ENCODE results near the gene OR51B6. TPM values are rescaled to one million over a fixed set of nuclear protein-coding genes. Genes with fewer than 3 reads are reported as not detected.

The OR51B6 gene
- total and polyA plus RNA-seq, 9 of the 15 experiments (the other 6 are each of a cell fraction or from before 2014, with no cell fraction given): 0.06 to 0.97 TPM; not detected in 7

DNA sequence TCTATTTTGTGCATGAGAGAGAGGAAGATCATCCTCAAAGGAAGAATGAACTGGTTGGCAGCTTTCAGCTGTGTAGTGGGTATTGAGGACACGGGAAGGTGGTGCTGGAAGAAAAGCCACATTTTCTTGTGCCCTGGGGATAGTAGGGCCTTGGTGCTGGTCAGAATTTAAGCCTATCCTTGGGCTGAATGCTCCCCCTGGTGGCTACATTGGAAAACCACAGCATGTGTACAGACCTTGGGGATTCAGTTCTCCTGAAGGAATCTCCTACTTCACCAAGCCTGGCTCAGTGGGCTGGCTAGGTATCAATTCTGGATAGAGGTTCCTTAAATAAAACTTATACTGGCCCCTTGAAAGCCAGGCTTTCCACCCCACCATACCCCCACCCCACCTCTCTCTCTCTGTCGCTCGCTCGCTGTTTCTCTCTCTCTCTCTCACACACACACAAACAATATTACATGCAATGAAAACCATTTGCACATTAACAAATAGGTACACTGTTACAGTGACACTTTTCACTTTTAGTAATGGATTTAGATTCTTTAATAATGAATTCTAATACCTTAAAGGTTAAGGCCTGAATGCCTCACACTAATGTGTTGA lies 29.5 kb downstream of the OR51B6 start (continued):
- TF ChIP-seq SRF (CRISPR knock-in tag; IDR thresholded peaks at IDR 0.05): no peak
- TF ChIP-seq, protein P1, sequence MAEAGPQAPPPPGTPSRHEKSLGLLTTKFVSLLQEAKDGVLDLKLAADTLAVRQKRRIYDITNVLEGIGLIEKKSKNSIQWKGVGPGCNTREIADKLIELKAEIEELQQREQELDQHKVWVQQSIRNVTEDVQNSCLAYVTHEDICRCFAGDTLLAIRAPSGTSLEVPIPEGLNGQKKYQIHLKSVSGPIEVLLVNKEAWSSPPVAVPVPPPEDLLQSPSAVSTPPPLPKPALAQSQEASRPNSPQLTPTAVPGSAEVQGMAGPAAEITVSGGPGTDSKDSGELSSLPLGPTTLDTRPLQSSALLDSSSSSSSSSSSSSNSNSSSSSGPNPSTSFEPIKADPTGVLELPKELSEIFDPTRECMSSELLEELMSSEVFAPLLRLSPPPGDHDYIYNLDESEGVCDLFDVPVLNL (CRISPR knock-in tag; IDR thresholded peaks at IDR 0.05; ENCODE audit: low read depth): no peak
- no peak for TF ChIP-seq SNRNP70 (optimal IDR thresholded peaks at IDR 0.05; ENCODE audit: low read depth, low read length)
- TF ChIP-seq ZNF583 (CRISPR knock-in tag; IDR thresholded peaks at IDR 0.05): no peak
- peak; percentile 71 to 73 for TF ChIP-seq RAD21 (CRISPR knock-in tag; conservative IDR thresholded peaks at IDR 0.05 in 1 of 2, IDR thresholded peaks at IDR 0.05 in 1 of 2)
- no peak for TF ChIP-seq KAT7 (CRISPR knock-in tag; IDR thresholded peaks at IDR 0.05; ENCODE audit: borderline replicate concordance)
- no peak for TF ChIP-seq CGGBP1 (CRISPR knock-in tag; IDR thresholded peaks at IDR 0.05)
- TF ChIP-seq TSC22D4 (tag; IDR thresholded peaks at IDR 0.05): no peak
- no peak for TF ChIP-seq EHMT2 (IDR thresholded peaks at IDR 0.05)
- TF ChIP-seq ZNF644 (tag; IDR thresholded peaks at IDR 0.05; ENCODE audit: low read depth): no peak
- TF ChIP-seq, protein P2, sequence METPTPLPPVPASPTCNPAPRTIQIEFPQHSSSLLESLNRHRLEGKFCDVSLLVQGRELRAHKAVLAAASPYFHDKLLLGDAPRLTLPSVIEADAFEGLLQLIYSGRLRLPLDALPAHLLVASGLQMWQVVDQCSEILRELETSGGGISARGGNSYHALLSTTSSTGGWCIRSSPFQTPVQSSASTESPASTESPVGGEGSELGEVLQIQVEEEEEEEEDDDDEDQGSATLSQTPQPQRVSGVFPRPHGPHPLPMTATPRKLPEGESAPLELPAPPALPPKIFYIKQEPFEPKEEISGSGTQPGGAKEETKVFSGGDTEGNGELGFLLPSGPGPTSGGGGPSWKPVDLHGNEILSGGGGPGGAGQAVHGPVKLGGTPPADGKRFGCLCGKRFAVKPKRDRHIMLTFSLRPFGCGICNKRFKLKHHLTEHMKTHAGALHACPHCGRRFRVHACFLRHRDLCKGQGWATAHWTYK (CRISPR knock-in tag; IDR thresholded peaks at IDR 0.05): no peak
- no peak for TF ChIP-seq MXI1 (IDR thresholded peaks at IDR 0.05; ENCODE audit: low read depth, low read length)
- peak; percentile 40; the same call in 1 of the 2 replicates for TF ChIP-seq SMC3 (conservative IDR thresholded peaks at IDR 0.05; ENCODE audit: insufficient read depth, low read depth, low read length)
- TF ChIP-seq TEAD1 (CRISPR knock-in tag; IDR thresholded peaks at IDR 0.05): no peak
- no peak for TF ChIP-seq KLF1 (tag; IDR thresholded peaks at IDR 0.05)
- TF ChIP-seq POLR2A (conservative IDR thresholded peaks at IDR 0.05): no peak

All from K562 (cell line).